ENCODE data around the gene SSX7. TPM values are rescaled to one million over a fixed set of nuclear protein-coding genes. Genes with fewer than 3 reads are reported as not detected.
A peak's percentile ranks its signal among the peaks of the same experiment; 100 is the strongest.
"Not testable (repeated sequence)": the region's sequence is repeated elsewhere in the genome, so short reads cannot be mapped to it uniquely, and the experiment has no call there.

SSX7 gene, protein sequence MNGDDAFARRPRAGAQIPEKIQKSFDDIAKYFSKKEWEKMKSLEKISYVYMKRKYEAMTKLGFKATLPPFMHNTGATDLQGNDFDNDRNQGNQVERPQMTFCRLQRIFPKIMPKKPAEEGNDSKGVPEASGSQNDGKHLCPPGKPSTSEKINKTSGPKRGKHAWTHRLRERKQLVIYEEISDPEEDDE
- not detected in 2 replicates for total RNA-seq (2012; rRNA removed)
- polyA plus RNA-seq (2012; rRNA removed), result not detected in 2 replicates
- not detected in 2 replicates for polyA plus RNA-seq (2012; cell fraction: cytosol; rRNA removed)
- polyA plus RNA-seq (2012; cell fraction: nucleus; rRNA removed; ENCODE audit: low replicate concordance), result not detected in 2 replicates
- Bru-seq, nascent RNA, result not detected
- not detected for BruChase-seq, experiment 1, labeled RNA remaining after a 6-hour chase
- not detected for BruChase-seq, experiment 2, labeled RNA remaining after a 2-hour chase
- long read RNA-seq, result 0 reads

DNA sequence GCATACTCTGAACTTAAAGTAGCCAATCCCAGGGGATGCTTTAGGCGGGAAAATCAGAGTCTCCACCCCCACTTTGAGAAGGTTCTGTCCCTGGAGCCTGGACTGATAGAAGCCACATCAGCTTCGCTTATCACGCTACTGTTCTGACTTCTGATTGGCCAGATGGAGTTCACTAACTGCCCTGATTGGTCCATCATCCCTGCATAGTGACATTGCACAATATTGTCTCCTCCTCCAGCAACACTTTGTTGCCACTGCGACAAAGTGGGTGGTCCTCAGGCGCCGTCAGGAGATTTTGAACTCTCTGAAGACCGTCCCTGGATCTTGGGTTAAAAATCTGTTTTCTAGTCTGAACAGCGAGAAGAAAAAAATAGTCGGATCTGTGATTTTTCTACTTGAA lies at the start of gene SSX7:
TSS of gene SSX7 (minus strand) at position 101 of the 400 bp plus-strand sequence. CDS start 1,428 bp downstream, outside the sequence.
- CTCF ChIA-PET; H2AFZ ChIP-seq (replicated peaks; ENCODE audit: low read length, poor library complexity); H3K4ac ChIP-seq (ENCODE audit: low read depth, low read length); ATAC-seq (ENCODE audit: low read depth); H3K79me1 ChIP-seq (ENCODE audit: low read depth in 1 of 2, low read length in 2 of 2); H3K18ac ChIP-seq (ENCODE audit: low read depth, low read length); DNase-seq; H3K4me2 ChIP-seq (ENCODE audit: low read depth, low read length); intact Hi-C loops (cut with micrococcal nuclease); H4K91ac ChIP-seq (ENCODE audit: insufficient read depth, low read depth, low read length); H2BK120ac ChIP-seq (ENCODE audit: low read depth, low read length); H3K14ac ChIP-seq (replicated peaks; ENCODE audit: low read depth, low read length); BruUV-seq (replicated peaks); in situ Hi-C loops (cut with MboI; ENCODE audit: low sequenced_read_pairs); H4K5ac ChIP-seq (ENCODE audit: low read depth, low read length); H3K9ac ChIP-seq (ENCODE audit: low read depth, low read length); H3K9me3 ChIP-seq (ENCODE audit: control insufficient read depth, insufficient read depth, low read length); H2BK5ac ChIP-seq (ENCODE audit: low read depth, low read length, poor library complexity, severe bottlenecking); H4K20me1 ChIP-seq (ENCODE audit: insufficient read depth, low read length); H2AK5ac ChIP-seq (ENCODE audit: low read depth, low read length); H4K8ac ChIP-seq (ENCODE audit: low read depth in 2 of 2, low read length in 2 of 2); H2AK9ac ChIP-seq (replicated peaks; ENCODE audit: low read depth, low read length, poor library complexity); H3K56ac ChIP-seq (ENCODE audit: extremely low read depth, insufficient read depth, low read length); H3K4me3 ChIP-seq (ENCODE audit: insufficient read depth, low read depth, low read length); dilution Hi-C loops (cut with HindIII; ENCODE audit: low sequenced_read_pairs, unreplicated experiment); H3K9me1 ChIP-seq (ENCODE audit: insufficient read depth, low read length); POLR2A ChIA-PET (ENCODE audit: unreplicated experiment); H3K23ac ChIP-seq (ENCODE audit: low read depth, low read length); H2BK15ac ChIP-seq (ENCODE audit: low read depth, low read length); H3K27me3 ChIP-seq (ENCODE audit: control insufficient read depth, insufficient read depth, low read length); H3K4me1 ChIP-seq (ENCODE audit: control insufficient read depth, insufficient read depth, low read length); H3K36me3 ChIP-seq (ENCODE audit: control insufficient read depth, insufficient read depth, low read length); H3K27ac ChIP-seq (ENCODE audit: insufficient read depth, low read length); H2BK20ac ChIP-seq (ENCODE audit: low read depth, low read length): not testable (repeated sequence)
- 41% methylated on average over 3 of the region's 9 CpGs; no CpG with 5 or more reads in 1 of the 2 experiments for WGBS, 2 experiments (ENCODE audit: extremely low coverage in 2 of 2, insufficient read length in 1 of 2)
- peak; percentile 42; the same call in 1 of the 2 replicates for TF ChIP-seq CEBPB (IDR thresholded peaks at IDR 0.05; ENCODE audit: low read depth, low read length)

DNA sequence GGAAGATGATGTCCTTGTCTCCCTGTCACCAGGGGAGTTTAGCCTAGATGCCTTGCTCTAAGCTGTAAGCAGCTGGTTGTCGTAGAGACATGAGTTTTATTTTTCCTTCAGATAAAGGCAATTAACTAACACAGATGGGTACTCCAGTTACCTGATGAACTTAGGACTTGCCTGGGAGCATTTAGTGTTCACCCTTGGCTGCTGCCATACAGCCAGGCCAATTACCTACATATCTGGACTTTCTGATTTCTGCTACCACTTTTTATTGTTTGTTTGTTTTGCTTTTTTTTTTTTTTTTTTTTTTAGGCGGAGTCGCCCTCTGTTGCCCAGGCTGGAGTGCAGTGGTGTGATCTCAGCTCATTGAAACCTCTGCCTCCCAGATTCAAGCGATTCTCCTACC lies 37.3 kb upstream of the SSX7 start:
- H4K91ac ChIP-seq (ENCODE audit: insufficient read depth, low read depth, low read length); H2BK120ac ChIP-seq (ENCODE audit: low read depth, low read length); H2AK9ac ChIP-seq (replicated peaks; ENCODE audit: low read depth, low read length, poor library complexity); DNase-seq; H4K20me1 ChIP-seq (ENCODE audit: insufficient read depth, low read length); POLR2A ChIA-PET (ENCODE audit: unreplicated experiment); intact Hi-C loops (cut with micrococcal nuclease); ATAC-seq (ENCODE audit: low read depth); dilution Hi-C loops (cut with HindIII; ENCODE audit: low sequenced_read_pairs, unreplicated experiment); H3K4me1 ChIP-seq (ENCODE audit: control insufficient read depth, insufficient read depth, low read length); H2BK15ac ChIP-seq (ENCODE audit: low read depth, low read length); BruUV-seq (replicated peaks); H3K56ac ChIP-seq (ENCODE audit: extremely low read depth, insufficient read depth, low read length); H3K36me3 ChIP-seq (ENCODE audit: control insufficient read depth, insufficient read depth, low read length); H3K9me1 ChIP-seq (ENCODE audit: insufficient read depth, low read length); H3K27ac ChIP-seq (ENCODE audit: insufficient read depth, low read length); H2AFZ ChIP-seq (replicated peaks; ENCODE audit: low read length, poor library complexity); H2BK5ac ChIP-seq (ENCODE audit: low read depth, low read length, poor library complexity, severe bottlenecking); H3K14ac ChIP-seq (replicated peaks; ENCODE audit: low read depth, low read length); CTCF ChIA-PET; H3K9me3 ChIP-seq (ENCODE audit: control insufficient read depth, insufficient read depth, low read length); H3K4me2 ChIP-seq (ENCODE audit: low read depth, low read length); in situ Hi-C loops (cut with MboI; ENCODE audit: low sequenced_read_pairs); H3K23ac ChIP-seq (ENCODE audit: low read depth, low read length); H3K9ac ChIP-seq (ENCODE audit: low read depth, low read length); H2AK5ac ChIP-seq (ENCODE audit: low read depth, low read length); H4K5ac ChIP-seq (ENCODE audit: low read depth, low read length); H4K8ac ChIP-seq (ENCODE audit: low read depth in 2 of 2, low read length in 2 of 2); H3K4me3 ChIP-seq (ENCODE audit: insufficient read depth, low read depth, low read length); H2BK20ac ChIP-seq (ENCODE audit: low read depth, low read length); H3K18ac ChIP-seq (ENCODE audit: low read depth, low read length); H3K27me3 ChIP-seq (ENCODE audit: control insufficient read depth, insufficient read depth, low read length); H3K79me1 ChIP-seq (ENCODE audit: low read depth in 1 of 2, low read length in 2 of 2); H3K4ac ChIP-seq (ENCODE audit: low read depth, low read length): not testable (repeated sequence)
- WGBS, 2 experiments (ENCODE audit: extremely low coverage in 2 of 2, insufficient read length in 1 of 2), result no CpG with 5 or more reads among the region's 4 CpGs

All from IMR-90 (cell line).